ENCODE measurements around the gene TMEM208.

The TMEM208 gene

GRCh38 chr16:67226804-67227566, at the start of gene TMEM208:
TSS of gene TMEM208 (plus strand) at chr16:67227130. CDS start at chr16:67227219, 89 bp downstream.
- DNase-seq: peak; percentile 83

- no peak for DNase-seq
Measured at GRCh38 chr16:67177743-67178699, 48.9 kb upstream of the TMEM208 start.

- DNase-seq: no peak
Measured at GRCh38 chr16:67179421-67180080, 47.4 kb upstream of the TMEM208 start.

DNA sequence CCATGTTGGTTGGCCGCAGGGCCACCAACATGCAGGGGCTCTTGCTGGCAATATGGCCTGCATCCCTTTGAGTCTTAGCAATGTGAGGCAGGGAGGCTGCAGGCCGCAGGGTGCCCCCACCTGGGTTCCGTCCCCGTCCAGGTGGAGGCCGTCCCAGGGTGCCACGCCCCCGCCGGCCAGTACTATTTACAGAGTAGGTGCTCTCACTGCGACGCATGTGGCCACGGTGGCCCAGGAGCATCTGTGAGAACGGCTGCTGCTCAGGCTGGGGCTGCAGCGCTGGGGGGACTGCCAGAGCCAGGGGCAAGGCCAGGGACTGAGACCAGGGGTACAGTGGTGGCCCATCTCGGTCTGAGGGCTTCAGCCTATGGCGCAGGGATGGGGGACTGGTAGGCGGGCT, 46.8 kb upstream of the TMEM208 start:
- no peak for DNase-seq

DNA sequence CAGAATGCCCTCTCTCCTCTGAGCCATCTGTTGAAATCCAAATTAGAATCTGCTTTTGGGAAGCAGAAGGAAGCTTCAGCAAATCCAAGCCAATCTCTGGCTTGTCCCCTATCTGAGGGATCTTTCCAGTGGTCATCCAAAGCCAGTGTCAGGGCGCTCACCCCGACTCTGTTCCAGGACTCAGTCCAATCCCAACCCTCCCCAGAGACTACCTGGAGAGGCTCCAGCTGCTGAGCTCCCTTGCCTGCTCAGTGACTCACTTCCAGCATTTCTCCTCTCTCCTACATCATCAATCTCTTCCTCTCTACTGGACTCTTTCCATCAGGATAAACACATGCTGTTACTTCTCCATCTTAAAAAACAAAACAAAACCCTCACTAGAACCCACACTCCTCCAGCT, 45.6 kb upstream of the TMEM208 start:
- no peak for DNase-seq

DNA sequence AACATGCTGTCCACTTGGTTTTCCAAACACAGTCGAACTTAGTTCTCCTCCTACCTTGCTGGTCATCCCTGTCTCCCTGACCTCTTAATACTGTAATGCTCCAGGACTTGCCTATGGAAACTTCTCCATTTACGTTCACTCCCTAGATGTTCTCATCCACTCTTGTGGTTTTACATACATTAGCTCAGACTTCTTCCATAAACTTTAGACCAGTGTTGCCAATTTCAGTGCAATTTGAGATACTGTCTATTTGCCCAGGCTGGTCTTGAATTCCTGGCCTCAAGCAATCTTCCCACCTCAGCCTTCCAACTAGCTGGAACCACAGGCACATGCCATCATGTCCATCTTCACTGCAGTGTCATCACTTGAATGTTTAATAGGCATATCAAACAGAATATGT, 44.6 kb upstream of the TMEM208 start:
- DNase-seq: no peak

DNA sequence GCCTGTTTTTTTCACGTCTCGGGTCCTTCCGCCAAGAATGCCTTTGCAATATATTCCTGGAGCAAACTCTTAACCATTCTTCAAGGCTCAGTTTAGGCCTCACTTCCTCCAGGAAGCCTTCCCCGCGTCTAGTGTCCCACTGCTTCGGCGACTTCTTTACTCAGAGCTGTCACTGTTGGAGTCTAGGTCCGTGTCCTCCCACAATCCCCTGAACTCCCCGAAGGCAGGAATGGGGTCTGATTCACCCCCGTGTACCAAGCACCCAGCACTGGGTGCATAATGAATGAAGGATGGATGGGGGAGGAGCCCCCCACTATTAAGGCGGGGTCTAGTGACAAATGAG, 43.7 kb upstream of the TMEM208 start:
- no peak for DNase-seq

- peak; percentile 97 for DNase-seq
Measured at GRCh38 chr16:67183627-67184452, 43.1 kb upstream of the TMEM208 start, which contains the start of gene MATCAP1. TSS of gene MATCAP1 (minus strand) at chr16:67183963. CDS start at chr16:67180610, 3,353 bp downstream.

DNA sequence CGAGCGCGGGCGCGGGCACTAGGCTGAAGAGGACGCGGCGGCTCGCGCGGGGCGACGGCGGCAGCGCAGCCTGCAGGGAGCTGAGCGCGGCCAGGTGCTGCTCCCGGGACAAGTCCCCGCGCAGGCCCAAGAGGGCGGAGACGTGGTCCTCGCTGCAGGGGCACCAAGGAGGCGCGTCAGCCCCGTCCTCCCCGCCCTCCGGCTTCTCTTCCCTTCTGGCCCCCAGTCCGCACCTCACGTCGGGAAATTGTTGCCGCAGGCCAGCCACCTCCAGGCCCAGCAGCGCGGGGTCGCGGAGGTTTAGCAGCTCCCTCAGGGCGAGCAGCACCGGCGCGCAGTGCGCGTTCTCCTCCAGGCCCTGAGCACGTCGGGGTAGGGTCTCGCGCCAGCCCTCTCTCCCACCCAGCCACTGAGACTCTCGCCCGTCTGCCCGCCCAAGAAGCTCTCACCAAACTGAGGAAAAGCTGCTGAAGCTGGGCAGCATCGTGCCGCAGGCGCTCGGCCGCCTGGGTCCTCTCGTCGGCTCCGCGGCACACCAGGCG, 42.4 kb upstream of the TMEM208 start:
- DNase-seq: no peak

GRCh38 chr16:67184995-67185650, 41.8 kb upstream of the TMEM208 start:
- DNase-seq: no peak

GRCh38 chr16:67185651-67186134, 41.2 kb upstream of the TMEM208 start:
- no peak for DNase-seq

- no peak for DNase-seq
Measured at GRCh38 chr16:67186550-67186950, 40.4 kb upstream of the TMEM208 start.

GRCh38 chr16:67187175-67187890, 39.6 kb upstream of the TMEM208 start:
- no peak for DNase-seq

GRCh38 chr16:67188323-67188722, 38.6 kb upstream of the TMEM208 start:
- no peak for DNase-seq

DNA sequence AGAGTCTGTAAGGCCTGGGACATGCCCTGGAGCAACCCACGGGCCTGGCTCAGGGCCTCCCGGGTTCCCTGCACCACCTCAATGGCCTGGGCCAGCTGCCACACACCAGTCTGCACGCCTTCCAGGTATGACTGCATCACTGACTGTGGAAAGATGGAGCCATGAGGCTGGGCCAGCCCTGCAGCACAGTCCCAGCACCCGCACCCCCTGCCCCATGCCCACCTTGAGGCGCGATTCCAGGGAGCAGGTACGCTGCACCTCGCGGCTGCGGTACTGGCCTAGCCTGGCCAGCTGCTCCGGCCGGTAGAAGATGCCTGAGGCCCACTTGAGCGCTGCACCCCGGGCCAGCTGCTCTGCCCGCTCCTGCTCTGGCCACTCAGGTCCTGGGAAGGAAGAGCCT, 38.1 kb upstream of the TMEM208 start:
- no peak for DNase-seq

GRCh38 chr16:67190041-67190440, 36.9 kb upstream of the TMEM208 start, which contains the start of gene EXOC3L1:
TSS of gene EXOC3L1 (minus strand) at chr16:67190136. CDS start at chr16:67189676, 460 bp downstream.
- no peak for DNase-seq

DNA sequence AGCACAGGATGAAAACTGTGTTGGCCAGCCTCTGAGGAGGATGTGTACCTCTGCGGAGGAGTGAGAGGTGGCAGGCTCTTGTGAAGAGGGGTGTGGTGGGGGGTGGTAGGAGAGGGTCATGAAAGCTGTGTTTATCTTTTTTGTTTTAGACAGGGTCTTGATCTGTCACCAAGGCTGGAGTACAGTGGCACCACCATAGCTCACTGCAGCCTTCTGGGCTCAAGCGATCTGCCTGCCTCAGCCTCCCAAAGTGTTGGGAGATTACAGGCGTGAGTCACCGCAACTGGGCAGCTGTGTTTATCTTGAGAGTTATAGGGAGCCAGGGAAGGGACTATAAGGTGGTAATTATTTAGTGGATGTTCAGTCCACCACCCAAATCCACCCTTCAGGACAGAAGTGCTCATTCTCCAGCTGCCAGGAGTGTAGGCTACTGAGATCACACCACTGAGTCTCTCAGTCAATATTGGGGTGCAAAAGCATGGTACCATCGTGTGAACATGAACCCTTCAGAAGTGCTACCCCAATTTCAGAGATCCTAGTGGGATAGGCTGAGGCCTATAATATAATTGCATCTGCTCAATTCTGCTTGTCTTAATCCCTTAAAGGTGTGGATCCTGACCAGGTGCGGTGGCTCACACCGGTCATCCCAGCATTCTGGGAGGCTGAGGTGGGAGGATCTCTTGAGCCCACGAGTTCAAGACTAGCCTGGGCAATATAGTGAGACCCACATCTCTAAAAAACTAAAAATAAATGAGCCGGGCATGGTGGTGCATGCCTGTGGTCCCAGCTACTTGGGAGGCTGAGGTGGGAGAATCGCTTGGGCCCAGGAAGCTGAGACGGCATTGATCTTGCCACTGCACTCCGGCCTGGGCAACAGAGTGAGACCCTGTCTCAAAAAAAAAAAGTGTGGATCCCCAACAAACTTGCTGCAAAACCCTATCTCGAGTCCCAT, 36.2 kb upstream of the TMEM208 start:
- no peak for DNase-seq

DNA sequence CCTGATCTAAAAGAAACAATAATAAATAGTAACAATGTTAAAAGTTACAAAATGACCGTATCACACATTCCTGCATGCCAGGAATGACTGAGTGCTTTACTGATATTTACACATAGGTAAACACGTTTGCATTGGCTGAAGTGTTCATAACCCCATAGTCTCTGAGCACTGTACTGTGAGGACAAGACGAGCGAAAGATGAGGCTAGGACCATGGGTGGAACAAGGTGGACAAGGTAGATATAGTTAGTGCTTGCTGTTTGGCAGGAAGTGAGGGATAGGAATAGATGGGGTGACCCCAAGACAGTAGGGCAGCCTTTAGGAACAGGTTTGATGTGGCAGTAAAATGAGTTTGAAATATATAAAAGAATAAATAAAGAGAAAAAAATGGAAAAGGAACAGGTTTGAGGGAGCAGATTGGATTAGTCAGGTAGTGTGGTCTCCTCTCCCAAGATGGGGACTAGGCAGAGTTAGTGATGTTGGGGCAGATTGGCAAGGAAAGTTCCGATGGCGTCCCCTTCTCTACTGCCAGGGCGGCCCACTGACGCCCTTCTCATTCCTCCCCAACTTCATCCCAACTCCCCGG, 35.4 kb upstream of the TMEM208 start:
- DNase-seq: no peak
